ENCODE data around the gene SESN2.

SESN2 gene

GRCh38 chr1:28256197-28256827, 3.0 kb upstream of the SESN2 start:
- DNase-seq: no peak

GRCh38 chr1:28257736-28258135, 1.6 kb upstream of the SESN2 start:
- DNase-seq: no peak

GRCh38 chr1:28258628-28259251, 578 bp upstream of the SESN2 start:
- DNase-seq: no peak

GRCh38 chr1:28259934-28260802, 850 bp downstream of the SESN2 start:
- no peak for DNase-seq

GRCh38 chr1:28260803-28261174, 1.5 kb downstream of the SESN2 start:
- DNase-seq: no peak

GRCh38 chr1:28264897-28265296, 5.6 kb downstream of the SESN2 start:
- no peak for DNase-seq

- DNase-seq: no peak
Observed at GRCh38 chr1:28265577-28265976, 6.3 kb downstream of the SESN2 start.

GRCh38 chr1:28266920-28267322, 7.6 kb downstream of the SESN2 start:
- DNase-seq: no peak

- no peak for DNase-seq
Observed at GRCh38 chr1:28267633-28268032, 8.3 kb downstream of the SESN2 start.

- DNase-seq: no peak
Observed at GRCh38 chr1:28269529-28269928, 10.2 kb downstream of the SESN2 start.

- DNase-seq: no peak
Observed at GRCh38 chr1:28272215-28272852, 13.0 kb downstream of the SESN2 start.

GRCh38 chr1:28273216-28273860, 14.0 kb downstream of the SESN2 start:
- DNase-seq: no peak

- no peak for DNase-seq
Observed at GRCh38 chr1:28278763-28279162, 19.4 kb downstream of the SESN2 start.

GRCh38 chr1:28279721-28280120, 20.4 kb downstream of the SESN2 start:
- DNase-seq: no peak

GRCh38 chr1:28280501-28280900, 21.2 kb downstream of the SESN2 start:
- no peak for DNase-seq

GRCh38 chr1:28280977-28281381, 21.7 kb downstream of the SESN2 start:
- no peak for DNase-seq

GRCh38 chr1:28281608-28282425, 22.5 kb downstream of the SESN2 start:
- DNase-seq: no peak

GRCh38 chr1:28282426-28283407, 23.4 kb downstream of the SESN2 start:
- no peak for DNase-seq

GRCh38 chr1:28286111-28286510, 26.8 kb downstream of the SESN2 start:
- DNase-seq: no peak

- DNase-seq: no peak
Observed at GRCh38 chr1:28288487-28288886, 29.2 kb downstream of the SESN2 start.

GRCh38 chr1:28290851-28291250, 31.5 kb downstream of the SESN2 start:
- DNase-seq: no peak

All from activated T-cell treated with anti-CD3 and anti-CD28 coated beads for 4 hours (primary cell).